GM19324 (cell line): ENCODE measurements around the gene TEP1.
A peak's percentile ranks its signal among the peaks of the same experiment; 100 is the strongest.
"Not testable (repeated sequence)": the region's sequence is repeated elsewhere in the genome, so short reads cannot be mapped to it uniquely, and the experiment has no call there.

Source experiments
- ATAC-seq: cut with Tn5 transposase; IDR thresholded peaks from one replicate; pipeline ENCODE4 v1.9.1; 2021; ENCODE audit warnings: mild to moderate bottlenecking, moderate library complexity; ENCODE audit not compliant: unreplicated experiment, low FRiP score

TEP1 gene

GRCh38 chr14:20412876-20413743, at the start of gene TEP1:
Gene TEP1 (minus strand): TSS chr14:20413501. CDS start chr14:20408439, 5,062 bp downstream.
- peak; percentile 77 for ATAC-seq

- peak; percentile 95 for ATAC-seq
Measured at GRCh38 chr14:20461225-20462141, 48.2 kb upstream of the TEP1 start, which contains the start of gene PIP4P1. Gene PIP4P1 (minus strand): TSS chr14:20461434. CDS start chr14:20461325, 109 bp downstream.

GRCh38 chr14:20460458-20461224, 47.3 kb upstream of the TEP1 start:
- peak; percentile 6 for ATAC-seq

GRCh38 chr14:20458031-20458789, 44.9 kb upstream of the TEP1 start:
- no peak for ATAC-seq

GRCh38 chr14:20456971-20457370, 43.7 kb upstream of the TEP1 start:
- no peak for ATAC-seq

- peak; percentile 44 for ATAC-seq
Measured at GRCh38 chr14:20455355-20456300, 42.3 kb upstream of the TEP1 start.

- ATAC-seq, result peak; percentile 88
Measured at GRCh38 chr14:20454516-20455354, 41.4 kb upstream of the TEP1 start, which contains the start of the genes APEX1 and OSGEP. Gene APEX1 (plus strand): TSS chr14:20455226. CDS start chr14:20455646, 420 bp downstream. Gene OSGEP (minus strand): TSS chr14:20454812. CDS start chr14:20454683, 129 bp downstream.

- not testable (repeated sequence) for ATAC-seq
Measured at GRCh38 chr14:20452831-20453230, 39.5 kb upstream of the TEP1 start.

- ATAC-seq, result no peak
Measured at GRCh38 chr14:20446889-20447288, 33.6 kb upstream of the TEP1 start.

GRCh38 chr14:20443650-20444049, 30.3 kb upstream of the TEP1 start:
- not testable (repeated sequence) for ATAC-seq

GRCh38 chr14:20441461-20441860, 28.2 kb upstream of the TEP1 start:
- no peak for ATAC-seq

GRCh38 chr14:20440882-20441281, 27.6 kb upstream of the TEP1 start:
- ATAC-seq, result no peak

GRCh38 chr14:20440465-20440864, 27.2 kb upstream of the TEP1 start:
- ATAC-seq, result no peak

GRCh38 chr14:20438664-20439063, 25.4 kb upstream of the TEP1 start:
- no peak for ATAC-seq

- no peak for ATAC-seq
Measured at GRCh38 chr14:20436363-20436755, 23.1 kb upstream of the TEP1 start.

- ATAC-seq, result no peak
Measured at GRCh38 chr14:20435582-20436362, 22.5 kb upstream of the TEP1 start, which contains the start of gene KLHL33. Gene KLHL33 (minus strand): TSS chr14:20436166. CDS start chr14:20435811, 355 bp downstream.
